Measurements from ENCODE around the gene PIK3CB. TPM values are rescaled to one million over a fixed set of nuclear protein-coding genes. Genes with fewer than 3 reads are reported as not detected.
"Not testable (repeated sequence)": the region's sequence is repeated elsewhere in the genome, so short reads cannot be mapped to it uniquely, and the experiment has no call there.

The PIK3CB gene
- total and polyA plus RNA-seq, 2 of the 8 experiments (the other 6 are each of a cell fraction or from before 2014, with no cell fraction given): 8.3 to 35.2 TPM

GRCh38 chr3:138680974-138681373, 153.8 kb downstream of the PIK3CB start:
- H3K4ac ChIP-seq (replicated peaks; ENCODE audit: insufficient read length, low read depth, low read length); H3K14ac ChIP-seq (ENCODE audit: insufficient read length); H2BK20ac ChIP-seq (ENCODE audit: low read length); H3K23ac ChIP-seq (ENCODE audit: insufficient read length); H3K18ac ChIP-seq (ENCODE audit: extremely low read depth, low read length); H3K79me1 ChIP-seq (ENCODE audit: low read depth, low read length); FAIRE-seq; CTCF ChIA-PET (ENCODE audit: partially characterized antibody); H3K9ac ChIP-seq (replicated peaks in 1 of 4; ENCODE audit: extremely low read depth in 1 of 4, low read depth in 3 of 4, low read length in 3 of 4); H4K91ac ChIP-seq (replicated peaks; ENCODE audit: insufficient read length, low read length); DNase-seq (ENCODE audit: low read depth in 1 of 2, low spot score in 2 of 2); H2BK5ac ChIP-seq (ENCODE audit: low read depth, low read length); H3K4me3 ChIP-seq (ENCODE audit: extremely low read depth in 1 of 4, insufficient read depth in 2 of 4, low read depth in 3 of 4, low read length in 4 of 4); H4K8ac ChIP-seq (ENCODE audit: extremely low read depth, insufficient read depth, low read length); H3K79me2 ChIP-seq (ENCODE audit: control insufficient read depth in 1 of 2, insufficient read depth in 2 of 2, low read length in 2 of 2); H4K20me1 ChIP-seq (replicated peaks in 1 of 2; ENCODE audit: control insufficient read depth in 1 of 2, insufficient read depth in 2 of 2, low read length in 2 of 2); H2BK15ac ChIP-seq (ENCODE audit: low read length); H3K23me2 ChIP-seq (ENCODE audit: low read depth, low read length); H2BK12ac ChIP-seq (ENCODE audit: low read depth, low read length); H3K27me3 ChIP-seq (replicated peaks in 1 of 4; ENCODE audit: control insufficient read depth in 3 of 4, extremely low read depth in 1 of 4, insufficient read depth in 3 of 4, low read length in 3 of 4); H2BK120ac ChIP-seq (replicated peaks; ENCODE audit: low read depth, low read length); H3K9me3 ChIP-seq (ENCODE audit: insufficient read depth in 2 of 2, low read depth in 1 of 2, low read length in 1 of 2); H3K4me2 ChIP-seq (ENCODE audit: insufficient read depth in 1 of 2, low read depth in 2 of 2, low read length in 2 of 2); POLR2A ChIA-PET (ENCODE audit: partially characterized antibody); H3K4me1 ChIP-seq (replicated peaks in 1 of 4; ENCODE audit: control insufficient read depth in 3 of 4, insufficient read depth in 4 of 4, low read length in 3 of 4); H2AK5ac ChIP-seq (ENCODE audit: low read depth, low read length); H4K5ac ChIP-seq (ENCODE audit: insufficient read length, low read depth, low read length); H3K27ac ChIP-seq (ENCODE audit: low read depth, low read length); H3K56ac ChIP-seq (replicated peaks; ENCODE audit: insufficient read length, low read depth, low read length); H2AFZ ChIP-seq (ENCODE audit: low read length): not testable (repeated sequence)
- WGBS, 2 experiments (ENCODE audit: extremely low coverage in 1 of 2, insufficient coverage in 1 of 2, insufficient read length in 1 of 2, insufficient replicate concordance in 2 of 2, low coverage in 1 of 2, low lambda C conversion rate in 2 of 2, missing lambda C conversion rate in 1 of 2): 87% methylated on average over 6 of the region's 6 CpGs; no CpG with 5 or more reads in 1 of the 2 experiments
- H3K36me3 ChIP-seq (ENCODE audit: control insufficient read depth in 2 of 4, insufficient read depth in 4 of 4, low read length in 3 of 4): peaks cover 0 to 16% (median 9%) of the 10 kb centered on the region in 4 experiments; a peak in 4 of 8 replicates
